ENCODE data around the gene ERVW-1. TPM values are rescaled to one million over a fixed set of nuclear protein-coding genes. Genes with fewer than 3 reads are reported as not detected.
"Not testable (repeated sequence)": the region's sequence is repeated elsewhere in the genome, so short reads cannot be mapped to it uniquely, and the experiment has no call there.

Gene ERVW-1
- total and polyA plus RNA-seq, 2 of the 13 experiments (the other 11 are each of a cell fraction or from before 2014, with no cell fraction given) = not detected

DNA sequence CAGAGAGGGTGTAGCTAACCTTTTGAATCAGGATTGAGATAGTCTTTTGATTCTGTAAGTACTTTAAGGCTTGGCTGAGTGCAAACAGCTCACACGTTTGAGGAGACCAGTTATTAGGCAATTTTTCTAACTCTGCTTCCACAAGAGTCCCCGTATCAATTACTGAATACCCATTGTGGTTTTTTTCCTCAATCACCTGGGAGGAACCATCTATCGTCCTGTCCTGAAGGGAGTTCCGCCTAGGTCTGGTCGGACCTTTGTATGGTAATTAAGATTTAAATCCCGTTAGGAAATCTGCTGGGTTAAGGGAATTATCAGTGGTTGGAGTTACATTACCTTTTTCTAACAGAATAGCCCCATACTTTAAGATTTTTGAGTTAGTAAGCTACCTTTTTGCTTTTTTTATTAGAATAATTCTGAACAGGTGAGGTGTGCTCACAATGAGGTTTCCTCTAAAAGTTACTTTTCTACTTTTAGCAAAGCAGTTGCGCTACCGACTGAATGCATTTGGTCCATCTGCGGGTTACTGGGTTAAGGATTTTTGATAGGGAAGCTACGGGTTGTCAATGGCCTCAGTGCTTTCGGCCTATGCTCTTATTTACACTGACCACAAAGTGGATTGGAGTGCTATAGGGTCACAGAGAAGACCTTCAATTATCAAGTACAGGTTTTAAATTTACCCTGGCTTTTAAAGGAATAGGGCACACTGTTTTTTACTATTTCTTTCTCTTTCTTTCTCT, 1.7 kb downstream of the ERVW-1 start:
- BruUV-seq (replicated peaks); H3K27me3 ChIP-seq (ENCODE audit: control insufficient read depth in 1 of 2, insufficient read depth in 2 of 2, low read length in 2 of 2); CTCF ChIA-PET (ENCODE audit: low intra/inter-chr PET ratio, low total read pairs); DNase-seq (ENCODE audit: low spot score); H3K4me1 ChIP-seq (ENCODE audit: insufficient read depth, low read length); intact Hi-C loops (cut with micrococcal nuclease; ENCODE audit: unreplicated experiment); H3K79me2 ChIP-seq (ENCODE audit: insufficient read depth, low read length); H3K27ac ChIP-seq (ENCODE audit: extremely low read length, insufficient read depth, low read length); H3K4me3 ChIP-seq (replicated peaks in 1 of 3; ENCODE audit: insufficient read depth in 1 of 3, low read depth in 2 of 3, low read length in 3 of 3); FAIRE-seq; in situ Hi-C loops (cut with HindIII; ENCODE audit: extremely low pct_ligation_motif_present, low pct_unique_long_range_greater_than_20kb); H3K9me3 ChIP-seq (ENCODE audit: low read length); H3K4me2 ChIP-seq (ENCODE audit: low read depth, low read length); H4K20me1 ChIP-seq (ENCODE audit: insufficient read depth, low read length); H3K9ac ChIP-seq (ENCODE audit: insufficient read depth, low read depth, low read length); H3K36me3 ChIP-seq (replicated peaks in 1 of 2; ENCODE audit: control insufficient read depth in 1 of 2, insufficient read depth in 2 of 2, low read length in 2 of 2); POLR2A ChIA-PET; H2AFZ ChIP-seq (ENCODE audit: low read length); ATAC-seq: not testable (repeated sequence)
- WGBS (ENCODE audit: low lambda C conversion rate) = 85% methylated on average over 11 of the region's 11 CpGs

- H3K4me3 ChIP-seq (replicated peaks in 1 of 3; ENCODE audit: insufficient read depth in 1 of 3, low read depth in 2 of 3, low read length in 3 of 3); CTCF ChIA-PET (ENCODE audit: low intra/inter-chr PET ratio, low total read pairs); ATAC-seq; H3K27ac ChIP-seq (ENCODE audit: extremely low read length, insufficient read depth, low read length); H3K9ac ChIP-seq (ENCODE audit: insufficient read depth, low read depth, low read length); intact Hi-C loops (cut with micrococcal nuclease; ENCODE audit: unreplicated experiment); H3K79me2 ChIP-seq (ENCODE audit: insufficient read depth, low read length); H3K4me1 ChIP-seq (ENCODE audit: insufficient read depth, low read length); H3K36me3 ChIP-seq (replicated peaks in 1 of 2; ENCODE audit: control insufficient read depth in 1 of 2, insufficient read depth in 2 of 2, low read length in 2 of 2); FAIRE-seq; H3K9me3 ChIP-seq (ENCODE audit: low read length); POLR2A ChIA-PET; DNase-seq (ENCODE audit: low spot score); H4K20me1 ChIP-seq (ENCODE audit: insufficient read depth, low read length); H3K27me3 ChIP-seq (ENCODE audit: control insufficient read depth in 1 of 2, insufficient read depth in 2 of 2, low read length in 2 of 2); BruUV-seq (replicated peaks); H3K4me2 ChIP-seq (ENCODE audit: low read depth, low read length); H2AFZ ChIP-seq (ENCODE audit: low read length); in situ Hi-C loops (cut with HindIII; ENCODE audit: extremely low pct_ligation_motif_present, low pct_unique_long_range_greater_than_20kb): not testable (repeated sequence)
- WGBS (ENCODE audit: low lambda C conversion rate) = 77% methylated on average over 12 of the region's 12 CpGs
Measured at GRCh38 chr7:92475261-92475770, 2.4 kb downstream of the ERVW-1 start.

GRCh38 chr7:92473989-92474388, 3.8 kb downstream of the ERVW-1 start:
- BruUV-seq (replicated peaks); H3K36me3 ChIP-seq (replicated peaks in 1 of 2; ENCODE audit: control insufficient read depth in 1 of 2, insufficient read depth in 2 of 2, low read length in 2 of 2); H3K4me2 ChIP-seq (ENCODE audit: low read depth, low read length); FAIRE-seq; intact Hi-C loops (cut with micrococcal nuclease; ENCODE audit: unreplicated experiment); in situ Hi-C loops (cut with HindIII; ENCODE audit: extremely low pct_ligation_motif_present, low pct_unique_long_range_greater_than_20kb); H3K4me3 ChIP-seq (replicated peaks in 1 of 3; ENCODE audit: insufficient read depth in 1 of 3, low read depth in 2 of 3, low read length in 3 of 3); H3K27ac ChIP-seq (ENCODE audit: extremely low read length, insufficient read depth, low read length); H4K20me1 ChIP-seq (ENCODE audit: insufficient read depth, low read length); H3K4me1 ChIP-seq (ENCODE audit: insufficient read depth, low read length); ATAC-seq; H3K27me3 ChIP-seq (ENCODE audit: control insufficient read depth in 1 of 2, insufficient read depth in 2 of 2, low read length in 2 of 2); DNase-seq (ENCODE audit: low spot score); H3K9me3 ChIP-seq (ENCODE audit: low read length); H3K9ac ChIP-seq (ENCODE audit: insufficient read depth, low read depth, low read length); POLR2A ChIA-PET; CTCF ChIA-PET (ENCODE audit: low intra/inter-chr PET ratio, low total read pairs); H3K79me2 ChIP-seq (ENCODE audit: insufficient read depth, low read length); H2AFZ ChIP-seq (ENCODE audit: low read length): not testable (repeated sequence)
- 81% methylated on average over 10 of the region's 10 CpGs for WGBS (ENCODE audit: low lambda C conversion rate)

DNA sequence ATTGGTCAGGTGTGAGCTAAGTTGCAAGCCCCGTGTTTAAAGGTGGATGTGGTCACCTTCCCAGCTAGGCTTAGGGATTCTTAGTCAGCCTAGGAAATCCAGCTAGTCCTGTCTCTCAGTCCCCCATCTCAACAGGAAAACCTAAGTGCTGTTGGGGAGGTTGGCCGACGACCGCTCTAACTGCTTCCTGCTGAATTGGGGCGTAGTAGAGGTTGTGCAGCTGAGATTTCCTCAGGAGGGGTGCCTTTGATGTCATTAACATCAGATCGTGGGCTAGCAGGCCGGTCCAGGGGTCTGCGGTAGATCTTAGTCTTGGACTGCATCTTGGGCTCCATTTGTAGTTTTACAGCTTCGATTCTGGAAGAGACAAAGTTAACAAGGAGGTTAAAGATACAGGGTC, 9.2 kb downstream of the ERVW-1 start:
- H3K4me3 ChIP-seq (replicated peaks in 1 of 3; ENCODE audit: insufficient read depth in 1 of 3, low read depth in 2 of 3, low read length in 3 of 3); CTCF ChIA-PET (ENCODE audit: low intra/inter-chr PET ratio, low total read pairs); ATAC-seq; H2AFZ ChIP-seq (ENCODE audit: low read length); H3K36me3 ChIP-seq (replicated peaks in 1 of 2; ENCODE audit: control insufficient read depth in 1 of 2, insufficient read depth in 2 of 2, low read length in 2 of 2); BruUV-seq (replicated peaks); DNase-seq (ENCODE audit: low spot score); H3K9ac ChIP-seq (ENCODE audit: insufficient read depth, low read depth, low read length); H3K27me3 ChIP-seq (ENCODE audit: control insufficient read depth in 1 of 2, insufficient read depth in 2 of 2, low read length in 2 of 2); H4K20me1 ChIP-seq (ENCODE audit: insufficient read depth, low read length); H3K9me3 ChIP-seq (ENCODE audit: low read length); H3K4me2 ChIP-seq (ENCODE audit: low read depth, low read length); H3K27ac ChIP-seq (ENCODE audit: extremely low read length, insufficient read depth, low read length); H3K4me1 ChIP-seq (ENCODE audit: insufficient read depth, low read length); FAIRE-seq; H3K79me2 ChIP-seq (ENCODE audit: insufficient read depth, low read length); POLR2A ChIA-PET; in situ Hi-C loops (cut with HindIII; ENCODE audit: extremely low pct_ligation_motif_present, low pct_unique_long_range_greater_than_20kb): not testable (repeated sequence)
- 88% methylated on average over 9 of the region's 9 CpGs for WGBS (ENCODE audit: low lambda C conversion rate)
- intact Hi-C loops (cut with micrococcal nuclease; ENCODE audit: unreplicated experiment) = loop anchor here (10.0 kb wide), 2 partner anchors 584 to 586 kb away; partner anchors contain the start of gene MTERF1
